HepG2 (cell line): ENCODE measurements around the gene CDH22. TPM values are rescaled to one million over a fixed set of nuclear protein-coding genes. Genes with fewer than 3 reads are reported as not detected.

Experiments
- EZH2 ChIP-seq: conservative IDR thresholded peaks from 2 replicates; pipeline ENCODE4 v1.6.1; 2012; ENCODE audit warnings: mild to moderate bottlenecking, low read depth, low read length, moderate library complexity
- HMG20A ChIP-seq: IDR thresholded peaks from 2 replicates; pipeline ENCODE4 v1.6.1; 2016; ENCODE audit warnings: borderline replicate concordance
- MBNL3 ChIP-seq: fragments of 250-450 bp; sonication (Bioruptor Pico); conservative IDR thresholded peaks from 2 replicates; pipeline ENCODE4 v1.8.0; 2022; ENCODE audit warnings: mild to moderate bottlenecking, inconsistent platforms
- MXD4 ChIP-seq: IDR thresholded peaks from 2 replicates; pipeline ENCODE4 v1.6.1; 2016; ENCODE audit warnings: mild to moderate bottlenecking, missing biosample characterization, missing genetic modification reagents
- SPEN ChIP-seq: sonication (generic); formaldehyde crosslinking; IDR thresholded peaks from 2 replicates; pipeline ENCODE4 v1.5.1; 2020; ENCODE audit warnings: low read depth, mild to moderate bottlenecking, missing genetic modification reagents
- U2AF1 ChIP-seq: fragments of 200-400 bp; formaldehyde crosslinking; optimal IDR thresholded peaks from 2 replicates; pipeline ENCODE3; 2017; ENCODE audit warnings: mild to moderate bottlenecking, low read depth, low read length
- U2AF2 ChIP-seq: fragments of 200-400 bp; formaldehyde crosslinking; IDR thresholded peaks from 2 replicates; pipeline ENCODE4 v1.6.1; 2017; ENCODE audit warnings: low read depth, mild to moderate bottlenecking, low read length
- ZFP82 ChIP-seq: sonication (generic); formaldehyde crosslinking; IDR thresholded peaks from 2 replicates; pipeline ENCODE4 v1.5.1; 2020; ENCODE audit warnings: mild to moderate bottlenecking, missing genetic modification reagents, borderline replicate concordance
- ZGPAT ChIP-seq: IDR thresholded peaks from 2 replicates; pipeline ENCODE4 v1.6.1; 2016; ENCODE audit warnings: mild to moderate bottlenecking
- ZKSCAN1 ChIP-seq: fragments of 150-350 bp; IDR thresholded peaks from 2 replicates; pipeline ENCODE4 v1.6.1; 2014; ENCODE audit warnings: low read length
- ZKSCAN8 ChIP-seq: IDR thresholded peaks from 2 replicates; pipeline ENCODE4 v1.6.1; 2016; ENCODE audit warnings: borderline replicate concordance, missing genetic modification reagents, missing compliant biosample characterization
- ZNF17 ChIP-seq: sonication (generic); formaldehyde crosslinking; IDR thresholded peaks from 2 replicates; pipeline ENCODE4 v1.5.0; 2020; ENCODE audit warnings: mild to moderate bottlenecking, missing genetic modification reagents
- ZNF207 ChIP-seq: fragments of 450-650 bp; IDR thresholded peaks from 2 replicates; pipeline ENCODE4 v1.6.1; 2016; ENCODE audit warnings: antibody characterized with exemption, borderline replicate concordance
- ZNF234 ChIP-seq: sonication (generic); formaldehyde crosslinking; conservative IDR thresholded peaks from 2 replicates; pipeline ENCODE4 v1.5.1; 2020; ENCODE audit warnings: mild to moderate bottlenecking, missing genetic modification reagents
- ZNF274 ChIP-seq: sonication (generic); formaldehyde crosslinking; IDR thresholded peaks from 2 replicates; pipeline ENCODE4 v1.5.1; 2020; ENCODE audit warnings: mild to moderate bottlenecking, missing genetic modification reagents
- ZNF337 ChIP-seq: sonication (generic); formaldehyde crosslinking; IDR thresholded peaks from 2 replicates; pipeline ENCODE4 v1.5.1; 2020; ENCODE audit warnings: missing genetic modification reagents, low read depth, mild to moderate bottlenecking, borderline replicate concordance
- ZNF343 ChIP-seq: sonication (generic); formaldehyde crosslinking; IDR thresholded peaks from 2 replicates; pipeline ENCODE4 v1.4.0; 2020; ENCODE audit warnings: mild to moderate bottlenecking, missing genetic modification reagents
- ZNF407 ChIP-seq: sonication (generic); formaldehyde crosslinking; IDR thresholded peaks from one replicate; pipeline ENCODE4 v1.5.1; 2020; ENCODE audit warnings: mild to moderate bottlenecking, missing genetic modification reagents; ENCODE audit errors: not compliant biosample characterization
- ZNF431 ChIP-seq: sonication (generic); formaldehyde crosslinking; IDR thresholded peaks from 2 replicates; pipeline ENCODE4 v1.9.0; 2022; ENCODE audit warnings: missing genetic modification reagents, low read depth, mild to moderate bottlenecking, borderline replicate concordance
- polyA plus RNA-seq, 8 experiments: library from polyadenylated mRNA; depleted of rRNA in 3 of 8; stranded (reverse) in 7 of 8; unstranded in 1 of 8; fragments of >200 nt; fragmentation: Illumina TruSeq in 4 of 8; extraction: Trizol in 4 of 8; gene quantifications; 2 replicates each; pipeline versions ENCODE4 v1.2.1 to v1.2.3, GENCODE V29; 2011 to 2016; ENCODE audit warnings: low read depth in 4 of 8, missing spikeins in 1 of 8, mixed read lengths in 1 of 8; ENCODE audit not compliant: insufficient read depth in 1 of 8
- total RNA-seq, 5 experiments: library from RNA; depleted of rRNA; stranded (reverse); fragments of >200 nt; fragmentation: Illumina TruSeq; extraction: Trizol; gene quantifications; 2 replicates each; pipeline ENCODE4 v1.2.3, GENCODE V29; 2016; ENCODE audit warnings: low read depth in 1 of 5

The CDH22 gene
- total and polyA plus RNA-seq, 2 of the 13 experiments (the other 11 are each of a cell fraction or from before 2014, with no cell fraction given), result not detected

GRCh38 chr20:46307139-46307998 is 929 bp downstream of the CDH22 start (continued):
- TF ChIP-seq ZNF407 (peak; percentile 48), EZH2 (peak; percentile 95; the same call in 1 of the 2 replicates), MXD4 (CRISPR knock-in tag) (0 out of 2 replicates have a peak, but pooled peaks have one; percentile 28), U2AF1 (no peak), ZNF207 (no peak), ZNF337 (CRISPR knock-in tag) (no peak), ZNF431 (CRISPR knock-in tag) (no peak), ZKSCAN8 (no peak), ZFP82 (CRISPR knock-in tag) (no peak), ZNF234 (no peak), ZKSCAN1 (no peak), HMG20A (CRISPR knock-in tag) (no peak), ZNF274 (peak; percentile 61), U2AF2 (no peak), ZNF343 (0 out of 2 replicates have a peak, but pooled peaks have one; percentile 55), SPEN (CRISPR knock-in tag) (peak; percentile 51; the same call in 1 of the 2 replicates), ZNF17 (no peak), ZGPAT (CRISPR knock-in tag) (peak; percentile 62; the same call in 1 of the 2 replicates), MBNL3 (CRISPR knock-in tag) (no peak)
